Upper lobe of right lung (tissue), 1 donor: ENCODE data around the gene CNGA2. TPM values are rescaled to one million over a fixed set of nuclear protein-coding genes. Genes with fewer than 3 reads are reported as not detected.

Source experiments
- ATAC-seq: fragments of 200-7000 bp; cut with Tn5 transposase; one replicate; pipeline ENCODE4 v1.9.1; 2020; ENCODE audit warnings: mild to moderate bottlenecking, moderate library complexity
- DNase-seq: peaks from one replicate; pipeline ENCODE4 v3.0.0-alpha.2; 2020
- H3K27ac ChIP-seq: fragments of 200-600 bp; one replicate; pipeline ENCODE4 v1.8.0; 2022
- H3K27me3 ChIP-seq: fragments of 200-600 bp; one replicate; pipeline ENCODE4 v1.8.0; 2022; ENCODE audit warnings: mild to moderate bottlenecking
- H3K36me3 ChIP-seq: fragments of 200-600 bp; one replicate; pipeline ENCODE4 v1.8.0; 2022
- H3K4me1 ChIP-seq: fragments of 200-600 bp; one replicate; pipeline ENCODE4 v1.8.0; 2022
- H3K4me3 ChIP-seq: fragments of 200-600 bp; one replicate; pipeline ENCODE4 v1.8.0; 2022; ENCODE audit warnings: mild to moderate bottlenecking
- H3K9me3 ChIP-seq: fragments of 200-600 bp; one replicate; pipeline ENCODE4 v1.8.0; 2022
- CTCF ChIP-seq: fragments of 200-600 bp; IDR thresholded peaks from one replicate; pipeline ENCODE4 v1.8.0; 2022; ENCODE audit warnings: antibody characterized with exemption
- intact Hi-C: fragments of 100-400 bp; cut with DNase I; formaldehyde crosslinking; loops from one replicate; pipeline ENCODE4 v1.11.0; 2022
- total RNA-seq: library from RNA; stranded (reverse); fragmentation: NEBNext Ultra II Directional; extraction: Animal tissue kit (Norgen Biotek cat#: 25700); gene quantifications from one replicate; pipeline ENCODE4 v1.2.1, GENCODE V29; 2021
- donor health status: DM: no; HTN: yes; CAD: no; lungs with severe emphysema.

Gene CNGA2
- total RNA-seq, 1 donor from 2014 or later: not detected

GRCh38 chrX:151790481-151791160, 56.1 kb downstream of the CNGA2 start:
- Histone ChIP-seq H3K4me3 (no peak overlapping the region), H3K27ac (no peak overlapping the region), H3K9me3 (no peaks in the 10 kb centered on the region), H3K36me3 (no peaks in the 10 kb centered on the region), H3K4me1 (no peaks in the 10 kb centered on the region), H3K27me3 (no peaks in the 10 kb centered on the region)
- DNase-seq (no peak), ATAC-seq (no peak)
- no peak for TF ChIP-seq CTCF
- intact Hi-C loops: no loop called here

- intact Hi-C loops: no loop called here
- Histone ChIP-seq H3K4me1 (no peaks in the 10 kb centered on the region), H3K36me3 (no peaks in the 10 kb centered on the region), H3K9me3 (no peaks in the 10 kb centered on the region), H3K4me3 (no peak overlapping the region), H3K27me3 (no peaks in the 10 kb centered on the region), H3K27ac (no peak overlapping the region)
- no peak for TF ChIP-seq CTCF
- DNase-seq (no peak), ATAC-seq (no peak)
These were observed 57.4 kb downstream of the CNGA2 start for GRCh38 chrX:151791961-151792360.

GRCh38 chrX:151792505-151792904, 58.0 kb downstream of the CNGA2 start:
- ATAC-seq (no peak), DNase-seq (no peak)
- no peaks in the 10 kb centered on the region for H3K9me3 ChIP-seq
- H3K27ac ChIP-seq: no peak overlapping the region
- H3K4me1 ChIP-seq: no peaks in the 10 kb centered on the region
- H3K36me3 ChIP-seq: no peaks in the 10 kb centered on the region
- no peak overlapping the region for H3K4me3 ChIP-seq
- intact Hi-C loops: no loop called here
- no peak for TF ChIP-seq CTCF
- H3K27me3 ChIP-seq: no peaks in the 10 kb centered on the region

- no peaks in the 10 kb centered on the region for H3K27me3 ChIP-seq
- no peak for TF ChIP-seq CTCF
- H3K4me1 ChIP-seq: no peaks in the 10 kb centered on the region
- DNase-seq (no peak), ATAC-seq (no peak)
- no peaks in the 10 kb centered on the region for H3K36me3 ChIP-seq
- H3K9me3 ChIP-seq: no peaks in the 10 kb centered on the region
- intact Hi-C loops: no loop called here
- H3K27ac ChIP-seq: no peak overlapping the region
- H3K4me3 ChIP-seq: no peak overlapping the region
These were observed 59.3 kb downstream of the CNGA2 start for GRCh38 chrX:151793886-151794285.

Other genes starting within 250 kb of the CNGA2 start
- gene PASD1, start 171.1 kb upstream of the CNGA2 start, total RNA-seq: not detected
- 1.4 TPM for gene PRRG3, start 39.3 kb upstream of the CNGA2 start, total RNA-seq
- not detected for gene FATE1, start 18.7 kb upstream of the CNGA2 start, total RNA-seq
- not detected for gene MAGEA4, start 178.1 kb downstream of the CNGA2 start, total RNA-seq
- gene GABRE, start 239.9 kb downstream of the CNGA2 start, total RNA-seq: 45.3 TPM